COLO668 (cell line): ENCODE data around the gene EPHA4.

Experiments used
- DNase-seq: peaks from one replicate; lab custom pipeline; 2025; ENCODE audit not compliant: unreplicated experiment; lab: John Stamatoyannopoulos, UW

EPHA4 gene

DNA sequence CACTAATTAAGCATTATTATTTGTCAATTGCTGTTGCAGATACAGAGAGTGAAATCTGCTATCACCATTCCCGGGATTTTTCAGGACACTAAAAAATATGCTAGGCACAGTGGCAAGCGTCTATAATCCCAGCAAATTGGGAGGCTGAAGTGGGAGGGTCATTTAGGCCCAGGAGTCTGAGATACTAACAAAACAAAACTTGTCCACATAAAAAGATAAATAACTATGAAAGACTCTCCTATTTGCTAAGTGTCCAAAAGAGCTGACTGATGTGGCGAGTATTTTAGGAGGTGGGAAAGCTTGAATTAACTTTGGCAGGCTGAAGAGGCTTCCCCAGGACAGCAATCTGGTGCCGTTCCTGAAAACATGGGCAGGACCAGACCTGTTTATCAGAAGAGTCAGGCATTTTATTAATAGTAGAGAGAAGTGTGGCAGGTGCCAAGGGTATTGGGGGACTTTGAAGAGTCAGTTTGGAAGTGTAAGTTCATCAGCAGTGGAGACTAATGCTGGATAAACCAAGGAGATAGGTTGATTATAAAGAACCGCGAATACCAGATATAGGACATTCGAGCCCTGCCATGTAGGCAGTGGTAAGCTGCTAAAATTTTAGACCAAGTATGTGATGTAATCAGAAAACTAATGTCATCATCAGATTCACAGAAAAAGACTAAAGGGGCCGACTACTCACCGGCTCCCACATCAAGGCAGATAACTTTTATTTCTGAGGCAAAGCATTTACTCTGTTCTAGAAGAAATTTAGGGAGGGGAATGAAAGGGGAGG is 201.8 kb downstream of the EPHA4 start:
- DNase-seq, result no peak
